CD4-positive, alpha-beta T cell treated with Interferon alpha-2 for 1 hour (primary cell): ENCODE data around the gene GIPC3.
A peak's percentile ranks its signal among the peaks of the same experiment; 100 is the strongest.

Source experiments
- DNase-seq, 2 donors: peaks; one replicate each; pipeline ENCODE4 v3.0.0-alpha.2; 2020 to 2022

GIPC3 gene

GRCh38 chr19:3606690-3607289, 21.5 kb downstream of the GIPC3 start, which contains the start of gene TBXA2R:
Gene TBXA2R (minus strand): TSS chr19:3606875. CDS start chr19:3600634, 6,241 bp downstream.
- peak; percentile 50 to 63 for DNase-seq

- no peak for DNase-seq
Observed at GRCh38 chr19:3607303-3608078, 22.2 kb downstream of the GIPC3 start.

GRCh38 chr19:3608079-3608641, 22.9 kb downstream of the GIPC3 start:
- DNase-seq: no peak

- no peak for DNase-seq
Observed at GRCh38 chr19:3608750-3609322, 23.6 kb downstream of the GIPC3 start.

GRCh38 chr19:3609779-3610719, 24.8 kb downstream of the GIPC3 start:
- no peak for DNase-seq

- DNase-seq: no peak
Observed at GRCh38 chr19:3610745-3611717, 25.8 kb downstream of the GIPC3 start.

- no peak for DNase-seq
Observed at GRCh38 chr19:3611841-3612240, 26.6 kb downstream of the GIPC3 start.

- no peak for DNase-seq
Observed at GRCh38 chr19:3612330-3612729, 27.1 kb downstream of the GIPC3 start.

- DNase-seq: no peak
Observed at GRCh38 chr19:3612901-3613741, 27.8 kb downstream of the GIPC3 start.

GRCh38 chr19:3613818-3614661, 28.8 kb downstream of the GIPC3 start:
- DNase-seq: no peak

GRCh38 chr19:3614858-3615505, 29.7 kb downstream of the GIPC3 start:
- no peak for DNase-seq

GRCh38 chr19:3615524-3616135, 30.4 kb downstream of the GIPC3 start:
- DNase-seq: no peak

GRCh38 chr19:3617463-3617862, 32.2 kb downstream of the GIPC3 start:
- DNase-seq: no peak

GRCh38 chr19:3618144-3618810, 33.0 kb downstream of the GIPC3 start:
- peak; percentile 28 to 57 for DNase-seq

GRCh38 chr19:3618811-3619630, 33.7 kb downstream of the GIPC3 start:
- no peak for DNase-seq

- DNase-seq: no peak
Observed at GRCh38 chr19:3619631-3620012, 34.3 kb downstream of the GIPC3 start.
